GM18951 (cell line): ENCODE results near the gene KANK2.

Experiments
- POLR2A ChIP-seq: IDR thresholded peaks from 4 replicates; pipeline ENCODE4 v1.6.1; 2011; ENCODE audit warnings: mild to moderate bottlenecking; ENCODE audit not compliant: insufficient read length, insufficient read depth; ENCODE audit errors: extremely low read depth
- in situ Hi-C: fragments of 300-500 bp; cut with MboI; formaldehyde crosslinking; loops from one replicate; pipeline ENCODE4 v1.12.0; 2022; ENCODE audit warnings: low sequenced_read_pairs, mixed read lengths, inconsistent platforms; ENCODE audit not compliant: unreplicated experiment

Gene KANK2

DNA sequence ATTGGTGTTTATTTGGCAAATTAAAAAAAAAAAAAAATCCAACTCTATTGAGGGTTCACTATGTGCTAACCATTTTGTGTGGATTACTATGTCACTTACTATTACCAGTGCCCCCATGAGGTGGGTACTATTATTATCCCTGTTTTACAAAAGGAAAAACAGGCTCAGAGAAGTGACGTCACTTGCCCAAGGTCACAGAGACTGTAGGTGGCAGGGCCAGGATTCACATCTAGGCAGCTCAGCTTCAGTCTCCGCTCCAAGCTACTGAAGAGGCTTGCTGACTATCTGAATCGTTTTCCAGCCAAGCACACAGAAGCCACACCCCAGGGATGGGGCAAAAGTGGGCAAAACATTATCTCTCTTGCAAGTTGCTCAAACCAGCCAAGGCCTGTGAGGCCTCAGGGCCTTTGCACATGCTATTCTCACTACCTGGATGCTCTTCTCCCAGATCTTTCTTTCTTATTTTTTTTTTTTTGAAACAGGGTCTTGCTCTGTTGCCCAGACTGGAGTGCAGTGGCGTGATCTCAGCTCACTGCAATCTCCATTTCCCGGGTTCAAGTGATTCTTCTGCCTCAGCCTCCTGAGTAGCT, 37.2 kb upstream of the KANK2 start:
- in situ Hi-C loops: no loop called here
- no peak for TF ChIP-seq POLR2A

DNA sequence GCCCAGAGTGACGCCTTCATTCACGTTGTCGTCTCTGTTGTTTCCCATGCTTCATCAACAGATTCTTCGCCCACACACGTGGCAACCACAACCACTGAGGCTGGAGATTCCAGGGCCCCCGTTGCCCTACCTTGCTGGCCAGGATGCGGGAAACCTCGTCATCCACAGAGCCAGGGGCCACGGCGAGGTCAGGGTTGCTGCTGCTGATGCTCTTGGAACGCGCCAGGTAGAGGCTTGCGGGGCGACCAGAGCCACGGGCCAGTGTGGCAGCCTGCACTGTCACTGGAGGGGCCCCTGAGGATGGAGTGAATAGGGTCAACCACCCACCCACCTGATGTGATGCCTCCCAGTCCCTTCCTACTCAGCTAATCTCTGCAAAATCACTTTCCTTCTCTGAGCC, 35.7 kb upstream of the KANK2 start:
- no peak for TF ChIP-seq POLR2A
- in situ Hi-C loops: no loop called here

DNA sequence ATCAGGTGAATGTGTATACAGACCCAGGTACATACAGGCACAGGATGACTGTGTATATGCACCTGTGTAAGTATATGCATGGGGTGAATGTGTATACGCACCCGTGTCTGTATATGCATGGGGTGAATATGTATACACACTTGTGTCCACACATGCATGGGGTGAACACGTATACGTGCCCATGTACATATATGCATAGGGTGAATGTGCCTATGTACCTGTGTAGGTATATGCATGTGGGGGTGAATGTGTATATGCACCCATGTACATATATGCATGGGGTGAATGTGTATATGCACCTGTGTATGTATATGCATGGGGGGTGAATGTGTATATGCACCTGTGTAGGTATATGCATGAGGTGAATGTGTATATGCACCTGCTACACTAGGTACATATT, 35.2 kb upstream of the KANK2 start:
- in situ Hi-C loops: no loop called here
- TF ChIP-seq POLR2A: no peak

DNA sequence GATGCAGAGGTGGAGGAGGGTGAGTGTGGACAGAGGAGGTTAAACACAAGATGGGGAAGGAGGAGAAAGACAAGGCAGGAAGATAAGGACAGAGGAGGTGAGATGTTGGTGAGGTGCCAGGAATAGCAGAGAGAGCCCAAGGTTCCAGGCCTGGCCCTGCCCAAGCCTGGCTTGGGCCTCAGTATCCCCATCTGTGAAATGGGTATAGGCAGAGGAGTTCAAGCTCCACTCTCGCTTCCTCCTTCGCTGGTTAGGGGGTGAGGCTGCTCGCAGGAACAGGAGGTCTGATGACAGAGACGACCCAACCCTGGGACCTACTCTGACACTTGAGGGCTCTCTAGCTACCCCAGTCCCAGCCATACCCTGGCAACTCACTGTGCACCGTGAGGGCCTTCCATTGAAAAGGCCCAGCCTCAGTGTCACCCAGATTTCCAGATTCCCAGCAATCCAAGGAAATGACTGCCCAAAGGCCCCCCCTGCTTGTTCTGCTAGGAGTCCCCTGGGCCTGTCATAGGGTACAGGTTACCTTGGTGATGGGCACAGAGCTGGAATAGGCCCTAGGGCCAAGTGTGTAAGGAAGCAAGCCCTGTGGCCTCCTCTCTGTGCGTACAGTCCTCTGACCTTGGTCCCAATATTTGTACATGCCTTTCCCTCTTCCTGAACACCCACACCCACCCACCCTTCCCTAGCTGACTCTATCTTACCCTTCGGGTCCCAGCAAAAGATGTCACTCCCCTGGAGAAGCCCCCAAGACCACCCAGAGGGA, 33.5 kb upstream of the KANK2 start:
- in situ Hi-C loops: no loop called here
- TF ChIP-seq POLR2A: no peak

DNA sequence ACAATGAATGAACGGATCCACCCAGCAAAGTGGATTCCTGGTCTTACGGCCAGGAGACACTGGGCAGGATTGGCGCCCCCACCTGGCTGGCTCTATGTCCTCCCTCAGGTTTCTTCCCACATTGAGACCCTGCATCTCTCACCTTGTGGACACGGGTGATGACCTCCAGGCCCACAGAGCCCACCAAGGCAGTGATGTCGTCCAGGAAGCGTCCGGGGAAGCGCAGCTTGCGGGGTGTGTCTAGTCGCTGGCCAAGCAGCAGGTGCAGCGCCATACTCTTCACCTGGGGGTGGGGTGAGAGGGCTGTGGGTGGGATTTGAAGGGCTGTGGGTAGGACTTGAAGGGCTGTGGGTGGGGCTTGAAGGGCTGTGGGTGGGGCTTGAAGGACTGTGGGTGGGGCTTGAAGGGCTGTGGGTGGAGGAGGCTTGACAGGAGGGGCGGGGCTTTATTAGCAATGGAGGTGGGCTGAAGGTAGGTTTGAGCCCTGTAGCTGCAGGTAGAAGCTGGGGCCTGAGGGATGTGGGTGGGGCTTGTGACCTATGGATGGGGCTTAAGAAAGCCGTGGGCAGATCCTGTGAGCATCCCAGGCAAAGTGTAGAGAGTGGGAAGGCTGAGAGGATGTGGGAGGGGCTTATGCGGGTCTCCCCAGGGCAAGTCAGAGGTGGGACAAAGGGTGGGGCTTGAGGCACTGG, 30.0 kb upstream of the KANK2 start:
- in situ Hi-C loops: no loop called here
- no peak for TF ChIP-seq POLR2A

DNA sequence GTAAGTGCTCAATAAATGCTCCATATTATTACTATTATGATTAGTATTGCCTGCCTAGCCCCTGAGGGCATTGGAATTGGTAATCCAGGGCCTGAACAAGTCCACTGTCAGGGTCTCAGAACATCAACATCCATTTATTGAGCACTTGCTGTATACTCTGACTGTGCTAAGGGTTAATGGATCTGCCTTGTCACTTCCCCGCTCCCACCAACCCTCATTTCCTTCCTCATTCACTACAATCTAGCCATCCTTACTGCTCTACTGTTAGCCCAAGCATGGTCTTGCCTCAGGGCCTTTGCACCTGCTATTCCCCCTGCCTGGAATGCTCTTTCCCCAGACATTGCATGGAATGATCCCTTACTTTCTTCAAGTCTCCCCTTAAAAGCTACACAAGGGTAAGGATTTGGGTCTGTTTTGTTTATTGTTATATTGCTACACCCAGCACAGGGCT, 29.4 kb upstream of the KANK2 start:
- no peak for TF ChIP-seq POLR2A
- in situ Hi-C loops: no loop called here

DNA sequence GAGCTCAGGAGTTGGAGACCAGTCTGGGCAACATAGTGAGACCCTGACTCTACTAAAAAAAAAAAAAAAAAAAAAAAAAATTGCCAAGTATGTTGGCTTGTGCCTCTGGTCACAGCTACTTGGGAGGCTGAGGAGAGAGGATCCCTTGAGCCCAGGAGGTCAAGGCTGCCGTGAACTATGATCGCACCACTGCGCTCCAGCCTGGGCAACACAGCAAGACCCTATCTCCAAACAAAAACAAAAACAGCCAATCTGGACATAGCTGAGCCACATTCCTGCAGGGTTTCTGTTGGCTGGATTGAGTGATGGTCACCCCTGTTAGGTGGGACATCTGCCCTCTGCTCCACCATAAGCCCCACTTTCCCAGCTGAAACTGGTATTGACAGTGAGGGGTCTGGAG, 28.5 kb upstream of the KANK2 start:
- in situ Hi-C loops: no loop called here
- no peak for TF ChIP-seq POLR2A

DNA sequence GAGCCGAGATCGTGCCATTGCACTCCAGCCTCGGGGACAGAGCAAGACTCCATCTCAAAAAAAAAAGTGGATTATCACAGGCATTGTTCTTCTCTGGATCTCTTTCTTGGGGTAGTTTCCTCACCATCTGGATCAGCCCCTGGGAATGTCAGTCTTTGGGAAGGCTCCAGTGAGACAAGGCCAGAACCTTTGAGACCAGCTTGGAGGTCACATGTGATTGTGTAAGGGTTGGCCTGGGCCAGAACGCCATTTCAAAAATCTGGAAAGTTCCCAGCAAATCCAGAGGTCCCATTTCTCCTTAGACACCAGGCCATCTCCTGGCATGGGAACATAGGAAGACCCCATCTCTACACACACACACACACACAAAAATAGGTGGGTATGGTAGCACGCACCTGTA, 27.8 kb upstream of the KANK2 start:
- no peak for TF ChIP-seq POLR2A
- in situ Hi-C loops: no loop called here

DNA sequence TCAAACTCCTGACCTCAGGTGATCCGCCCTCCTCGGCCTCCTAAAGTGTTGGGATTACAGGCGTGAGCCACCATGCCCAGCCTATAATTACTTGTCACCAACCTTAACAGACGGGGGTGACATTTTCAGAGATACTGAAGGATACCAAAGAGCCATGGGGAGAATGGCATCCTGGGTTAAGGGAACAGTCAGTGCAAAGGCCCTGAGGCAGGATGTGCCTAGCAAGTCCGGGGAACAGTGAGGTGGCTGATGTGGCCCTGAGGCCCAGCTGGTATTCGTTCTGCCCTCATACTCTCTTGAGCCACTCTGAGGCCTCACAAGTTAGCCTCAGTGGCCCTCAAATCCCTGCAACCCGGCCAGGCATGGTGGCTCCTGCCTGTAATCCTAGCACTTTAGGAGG, 27.1 kb upstream of the KANK2 start:
- TF ChIP-seq POLR2A: no peak
- in situ Hi-C loops: no loop called here

DNA sequence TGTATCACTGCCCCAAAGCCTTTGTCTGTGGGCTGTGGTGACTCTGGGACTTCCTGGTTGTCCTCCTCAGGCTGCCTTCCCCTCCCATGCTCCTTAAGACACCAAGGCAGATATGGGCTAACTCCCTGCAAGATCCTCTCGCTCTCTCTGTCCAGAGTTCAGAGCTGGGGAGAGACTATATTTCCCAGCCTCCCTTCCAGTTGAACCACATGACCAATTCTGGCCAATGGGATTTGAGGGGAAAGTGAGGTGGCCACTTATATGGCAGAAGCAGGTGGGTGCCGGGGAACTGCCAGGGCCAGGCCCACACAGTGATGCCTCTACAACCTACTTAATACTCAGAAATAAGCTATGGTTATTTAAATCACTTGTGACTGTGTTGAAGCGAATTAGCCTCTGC, 25.9 kb upstream of the KANK2 start:
- in situ Hi-C loops: no loop called here
- TF ChIP-seq POLR2A: no peak

DNA sequence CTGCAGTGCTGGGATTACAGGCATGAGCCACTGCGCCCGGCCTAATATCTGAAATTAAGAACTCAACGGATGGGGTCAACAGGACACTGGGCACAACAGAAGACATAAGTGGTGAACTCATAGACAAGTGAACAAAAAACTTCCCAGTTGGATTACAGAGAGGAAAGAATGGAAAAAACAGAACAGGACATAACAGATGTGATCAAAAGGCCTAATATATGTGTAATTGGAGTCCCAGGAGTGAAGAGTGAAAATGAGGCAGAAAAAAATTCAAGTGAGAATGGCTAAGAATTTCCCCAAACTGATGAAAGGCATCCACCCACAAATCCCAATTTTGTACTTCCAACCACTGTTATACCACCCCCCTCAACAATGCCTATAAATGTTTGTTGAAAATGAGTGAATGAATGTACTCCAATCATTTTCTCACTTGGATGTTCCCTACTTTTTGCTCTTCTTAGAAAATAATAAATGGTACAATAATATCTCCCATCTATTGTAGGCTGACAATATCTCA, 23.8 kb upstream of the KANK2 start:
- in situ Hi-C loops: no loop called here
- TF ChIP-seq POLR2A: no peak

DNA sequence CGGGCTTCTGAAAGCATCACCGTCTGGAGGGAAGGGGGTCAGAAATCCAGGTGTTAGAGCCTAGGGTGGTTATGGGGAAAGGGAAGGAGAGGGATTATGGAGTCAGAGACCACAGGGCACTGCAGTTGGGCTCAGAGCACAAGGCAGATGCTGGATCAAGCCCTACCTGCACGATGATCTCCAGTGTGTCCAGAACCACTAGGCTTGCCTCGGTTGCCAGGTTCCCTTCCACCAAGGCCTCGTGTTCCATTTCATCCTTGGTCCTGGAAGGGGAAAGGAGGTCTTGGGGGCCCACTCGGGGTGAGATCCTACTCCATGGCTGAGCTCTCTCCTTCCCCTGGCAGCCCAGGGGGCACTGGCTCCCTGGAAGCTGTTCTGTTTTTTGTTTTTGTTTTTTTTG, 17.0 kb upstream of the KANK2 start:
- TF ChIP-seq POLR2A: no peak
- in situ Hi-C loops: no loop called here

DNA sequence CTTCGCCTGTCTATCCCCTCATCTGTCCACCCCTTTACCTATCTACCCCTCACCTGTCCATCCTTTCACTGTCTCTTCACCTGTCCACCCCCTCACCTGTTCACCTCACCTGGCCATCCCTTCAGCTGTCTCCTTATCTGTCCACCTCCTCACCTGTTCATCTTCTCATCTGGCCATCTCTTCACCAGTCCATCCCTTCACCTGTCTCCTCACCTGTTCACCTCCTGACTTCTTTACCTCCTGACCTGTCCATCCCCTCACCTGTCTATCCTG, 13.2 kb upstream of the KANK2 start:
- no peak for TF ChIP-seq POLR2A
- in situ Hi-C loops: no loop called here
